RWPE1 (cell line): ENCODE results near the gene ZFP3.
"Not testable (repeated sequence)": the region's sequence is repeated elsewhere in the genome, so short reads cannot be mapped to it uniquely, and the experiment has no call there.

Source experiments
- CTCF ChIA-PET: fragments of 350-600 bp; sonication (Branson Sonifier 250); formaldehyde crosslinking; extraction: SDS; loops from one replicate; lab custom pipeline; 2021; lab: Yijun Ruan, JAX
- POLR2A ChIA-PET: fragments of 400-600 bp; formaldehyde crosslinking; extraction: SDS; loops from one replicate; lab custom pipeline; 2020; ENCODE audit warnings: antibody characterized with exemption; ENCODE audit not compliant: low non-redundant PET; lab: Yijun Ruan, JAX
- DNase-seq: peaks from one replicate; pipeline ENCODE4 v3.0.0; 2012; ENCODE audit warnings: low spot score
- H3K27ac ChIP-seq: fragments of 450-650 bp; 2 replicates; pipeline ENCODE4 v1.5.1; 2017
- CTCF ChIP-seq: fragments of 450-650 bp; conservative IDR thresholded peaks from 2 replicates; pipeline ENCODE4 v1.5.1; 2017; ENCODE audit warnings: low read depth, mild to moderate bottlenecking

Gene ZFP3

GRCh38 chr17:5135726-5136579, 57.7 kb downstream of the ZFP3 start:
- TF ChIP-seq CTCF = no peak
- ChIA-PET POLR2A (no interaction called here), CTCF (no interaction called here)
- DNase-seq = no peak
- H3K27ac ChIP-seq = no peak overlapping the region

- POLR2A ChIA-PET, H3K27ac ChIP-seq, CTCF ChIA-PET, DNase-seq: not testable (repeated sequence)
These were observed 58.5 kb downstream of the ZFP3 start for GRCh38 chr17:5136580-5137412.

GRCh38 chr17:5137511-5138197, 59.4 kb downstream of the ZFP3 start:
- DNase-seq, POLR2A ChIA-PET, H3K27ac ChIP-seq, CTCF ChIA-PET: not testable (repeated sequence)

GRCh38 chr17:5138198-5138544, 59.9 kb downstream of the ZFP3 start:
- DNase-seq, CTCF ChIA-PET, H3K27ac ChIP-seq, POLR2A ChIA-PET: not testable (repeated sequence)

GRCh38 chr17:5138616-5139457, 60.6 kb downstream of the ZFP3 start:
- no peak for TF ChIP-seq CTCF
- no peak for DNase-seq
- POLR2A ChIA-PET = no interaction called here
- no peak overlapping the region for H3K27ac ChIP-seq
- CTCF ChIA-PET = interaction anchor here (0.6 kb wide), 1 partner anchor 99 kb away, joined by 4 read pairs; no protein-coding TSS in a partner anchor

- ChIA-PET CTCF (no interaction called here), POLR2A (no interaction called here)
- no peak for TF ChIP-seq CTCF
- no peak overlapping the region for H3K27ac ChIP-seq
- no peak for DNase-seq
These were observed 61.1 kb downstream of the ZFP3 start for GRCh38 chr17:5139458-5139732.

GRCh38 chr17:5142877-5143276, 64.6 kb downstream of the ZFP3 start:
- H3K27ac ChIP-seq, DNase-seq, CTCF ChIA-PET, POLR2A ChIA-PET: not testable (repeated sequence)
